Fibroblast of lung (primary cell): ENCODE measurements around the gene ZNF608.

Experiments used
- EZH2 ChIP-seq: IDR thresholded peaks from 2 replicates; pipeline ENCODE4 v1.5.1; 2012; ENCODE audit warnings: low read length, control low read depth, mild to moderate bottlenecking; ENCODE audit errors: missing control alignments
- TF ChIP-seq, protein P1 (sequence below), 2 donors: IDR thresholded peaks in 1 of 2; conservative IDR thresholded peaks in 1 of 2; 1 replicate in 1 of 2; 2 replicates in 1 of 2; pipeline ENCODE4 v1.5.1; 2011 to 2012; ENCODE audit warnings: low read length in 2 of 2, control low read depth in 1 of 2, inconsistent platforms in 1 of 2, low read depth in 1 of 2, mild to moderate bottlenecking in 1 of 2

DNA sequence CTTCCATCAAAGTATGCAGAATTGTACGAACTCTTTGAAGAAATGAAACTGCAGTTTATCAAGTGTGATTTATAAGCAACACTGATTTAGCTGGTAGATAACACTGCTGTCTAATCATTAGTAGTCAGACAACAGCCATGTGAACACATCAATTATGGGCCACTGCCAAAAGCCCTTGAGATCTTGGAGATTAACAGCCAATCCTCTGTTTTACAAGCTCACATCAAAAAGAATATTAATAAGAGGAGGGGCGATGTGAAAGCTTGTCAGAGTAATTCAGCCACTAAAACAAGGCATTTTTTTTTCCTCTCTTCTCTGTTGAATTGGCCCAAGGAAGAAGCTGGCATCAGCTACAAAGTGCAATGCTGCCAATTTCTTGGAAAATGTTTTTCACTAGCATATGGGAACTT, 28.1 kb downstream of the ZNF608 start:
- TF ChIP-seq, protein P1, sequence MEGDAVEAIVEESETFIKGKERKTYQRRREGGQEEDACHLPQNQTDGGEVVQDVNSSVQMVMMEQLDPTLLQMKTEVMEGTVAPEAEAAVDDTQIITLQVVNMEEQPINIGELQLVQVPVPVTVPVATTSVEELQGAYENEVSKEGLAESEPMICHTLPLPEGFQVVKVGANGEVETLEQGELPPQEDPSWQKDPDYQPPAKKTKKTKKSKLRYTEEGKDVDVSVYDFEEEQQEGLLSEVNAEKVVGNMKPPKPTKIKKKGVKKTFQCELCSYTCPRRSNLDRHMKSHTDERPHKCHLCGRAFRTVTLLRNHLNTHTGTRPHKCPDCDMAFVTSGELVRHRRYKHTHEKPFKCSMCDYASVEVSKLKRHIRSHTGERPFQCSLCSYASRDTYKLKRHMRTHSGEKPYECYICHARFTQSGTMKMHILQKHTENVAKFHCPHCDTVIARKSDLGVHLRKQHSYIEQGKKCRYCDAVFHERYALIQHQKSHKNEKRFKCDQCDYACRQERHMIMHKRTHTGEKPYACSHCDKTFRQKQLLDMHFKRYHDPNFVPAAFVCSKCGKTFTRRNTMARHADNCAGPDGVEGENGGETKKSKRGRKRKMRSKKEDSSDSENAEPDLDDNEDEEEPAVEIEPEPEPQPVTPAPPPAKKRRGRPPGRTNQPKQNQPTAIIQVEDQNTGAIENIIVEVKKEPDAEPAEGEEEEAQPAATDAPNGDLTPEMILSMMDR (conservative IDR thresholded peaks at IDR 0.05 in 1 of 2, IDR thresholded peaks at IDR 0.05 in 1 of 2; ENCODE audit: low read depth in 1 of 2, low read length in 2 of 2) = no peak
- TF ChIP-seq EZH2 = no peak
